ENCODE measurements around the gene MDGA2. TPM values are rescaled to one million over a fixed set of nuclear protein-coding genes. Genes with fewer than 3 reads are reported as not detected.

Gene MDGA2
- total and polyA plus RNA-seq, 2 of the 8 experiments (the other 6 are each of a cell fraction or from before 2014, with no cell fraction given): 0.11 to 0.69 TPM

DNA sequence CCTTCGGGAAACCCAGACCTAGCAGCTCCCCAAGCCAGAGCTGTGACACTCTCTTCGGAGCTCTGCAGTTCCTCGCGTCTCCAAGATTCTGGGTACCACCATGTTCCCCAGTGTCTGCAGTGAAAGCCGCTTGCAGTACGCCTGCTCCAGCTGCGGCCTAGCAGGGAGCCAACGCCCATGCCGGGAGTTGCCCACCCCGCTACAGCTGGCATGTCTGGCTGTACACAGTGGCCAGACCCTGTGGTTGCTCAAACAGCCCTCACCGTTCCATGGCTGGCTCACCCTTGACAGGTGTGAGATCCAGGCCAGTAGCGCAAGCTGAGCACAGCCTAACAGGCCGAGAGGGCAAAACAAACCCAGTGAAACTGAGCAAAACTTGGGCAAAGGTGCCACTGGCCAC lies 520.0 kb downstream of the MDGA2 start (continued):
- TF ChIP-seq, protein P1, sequence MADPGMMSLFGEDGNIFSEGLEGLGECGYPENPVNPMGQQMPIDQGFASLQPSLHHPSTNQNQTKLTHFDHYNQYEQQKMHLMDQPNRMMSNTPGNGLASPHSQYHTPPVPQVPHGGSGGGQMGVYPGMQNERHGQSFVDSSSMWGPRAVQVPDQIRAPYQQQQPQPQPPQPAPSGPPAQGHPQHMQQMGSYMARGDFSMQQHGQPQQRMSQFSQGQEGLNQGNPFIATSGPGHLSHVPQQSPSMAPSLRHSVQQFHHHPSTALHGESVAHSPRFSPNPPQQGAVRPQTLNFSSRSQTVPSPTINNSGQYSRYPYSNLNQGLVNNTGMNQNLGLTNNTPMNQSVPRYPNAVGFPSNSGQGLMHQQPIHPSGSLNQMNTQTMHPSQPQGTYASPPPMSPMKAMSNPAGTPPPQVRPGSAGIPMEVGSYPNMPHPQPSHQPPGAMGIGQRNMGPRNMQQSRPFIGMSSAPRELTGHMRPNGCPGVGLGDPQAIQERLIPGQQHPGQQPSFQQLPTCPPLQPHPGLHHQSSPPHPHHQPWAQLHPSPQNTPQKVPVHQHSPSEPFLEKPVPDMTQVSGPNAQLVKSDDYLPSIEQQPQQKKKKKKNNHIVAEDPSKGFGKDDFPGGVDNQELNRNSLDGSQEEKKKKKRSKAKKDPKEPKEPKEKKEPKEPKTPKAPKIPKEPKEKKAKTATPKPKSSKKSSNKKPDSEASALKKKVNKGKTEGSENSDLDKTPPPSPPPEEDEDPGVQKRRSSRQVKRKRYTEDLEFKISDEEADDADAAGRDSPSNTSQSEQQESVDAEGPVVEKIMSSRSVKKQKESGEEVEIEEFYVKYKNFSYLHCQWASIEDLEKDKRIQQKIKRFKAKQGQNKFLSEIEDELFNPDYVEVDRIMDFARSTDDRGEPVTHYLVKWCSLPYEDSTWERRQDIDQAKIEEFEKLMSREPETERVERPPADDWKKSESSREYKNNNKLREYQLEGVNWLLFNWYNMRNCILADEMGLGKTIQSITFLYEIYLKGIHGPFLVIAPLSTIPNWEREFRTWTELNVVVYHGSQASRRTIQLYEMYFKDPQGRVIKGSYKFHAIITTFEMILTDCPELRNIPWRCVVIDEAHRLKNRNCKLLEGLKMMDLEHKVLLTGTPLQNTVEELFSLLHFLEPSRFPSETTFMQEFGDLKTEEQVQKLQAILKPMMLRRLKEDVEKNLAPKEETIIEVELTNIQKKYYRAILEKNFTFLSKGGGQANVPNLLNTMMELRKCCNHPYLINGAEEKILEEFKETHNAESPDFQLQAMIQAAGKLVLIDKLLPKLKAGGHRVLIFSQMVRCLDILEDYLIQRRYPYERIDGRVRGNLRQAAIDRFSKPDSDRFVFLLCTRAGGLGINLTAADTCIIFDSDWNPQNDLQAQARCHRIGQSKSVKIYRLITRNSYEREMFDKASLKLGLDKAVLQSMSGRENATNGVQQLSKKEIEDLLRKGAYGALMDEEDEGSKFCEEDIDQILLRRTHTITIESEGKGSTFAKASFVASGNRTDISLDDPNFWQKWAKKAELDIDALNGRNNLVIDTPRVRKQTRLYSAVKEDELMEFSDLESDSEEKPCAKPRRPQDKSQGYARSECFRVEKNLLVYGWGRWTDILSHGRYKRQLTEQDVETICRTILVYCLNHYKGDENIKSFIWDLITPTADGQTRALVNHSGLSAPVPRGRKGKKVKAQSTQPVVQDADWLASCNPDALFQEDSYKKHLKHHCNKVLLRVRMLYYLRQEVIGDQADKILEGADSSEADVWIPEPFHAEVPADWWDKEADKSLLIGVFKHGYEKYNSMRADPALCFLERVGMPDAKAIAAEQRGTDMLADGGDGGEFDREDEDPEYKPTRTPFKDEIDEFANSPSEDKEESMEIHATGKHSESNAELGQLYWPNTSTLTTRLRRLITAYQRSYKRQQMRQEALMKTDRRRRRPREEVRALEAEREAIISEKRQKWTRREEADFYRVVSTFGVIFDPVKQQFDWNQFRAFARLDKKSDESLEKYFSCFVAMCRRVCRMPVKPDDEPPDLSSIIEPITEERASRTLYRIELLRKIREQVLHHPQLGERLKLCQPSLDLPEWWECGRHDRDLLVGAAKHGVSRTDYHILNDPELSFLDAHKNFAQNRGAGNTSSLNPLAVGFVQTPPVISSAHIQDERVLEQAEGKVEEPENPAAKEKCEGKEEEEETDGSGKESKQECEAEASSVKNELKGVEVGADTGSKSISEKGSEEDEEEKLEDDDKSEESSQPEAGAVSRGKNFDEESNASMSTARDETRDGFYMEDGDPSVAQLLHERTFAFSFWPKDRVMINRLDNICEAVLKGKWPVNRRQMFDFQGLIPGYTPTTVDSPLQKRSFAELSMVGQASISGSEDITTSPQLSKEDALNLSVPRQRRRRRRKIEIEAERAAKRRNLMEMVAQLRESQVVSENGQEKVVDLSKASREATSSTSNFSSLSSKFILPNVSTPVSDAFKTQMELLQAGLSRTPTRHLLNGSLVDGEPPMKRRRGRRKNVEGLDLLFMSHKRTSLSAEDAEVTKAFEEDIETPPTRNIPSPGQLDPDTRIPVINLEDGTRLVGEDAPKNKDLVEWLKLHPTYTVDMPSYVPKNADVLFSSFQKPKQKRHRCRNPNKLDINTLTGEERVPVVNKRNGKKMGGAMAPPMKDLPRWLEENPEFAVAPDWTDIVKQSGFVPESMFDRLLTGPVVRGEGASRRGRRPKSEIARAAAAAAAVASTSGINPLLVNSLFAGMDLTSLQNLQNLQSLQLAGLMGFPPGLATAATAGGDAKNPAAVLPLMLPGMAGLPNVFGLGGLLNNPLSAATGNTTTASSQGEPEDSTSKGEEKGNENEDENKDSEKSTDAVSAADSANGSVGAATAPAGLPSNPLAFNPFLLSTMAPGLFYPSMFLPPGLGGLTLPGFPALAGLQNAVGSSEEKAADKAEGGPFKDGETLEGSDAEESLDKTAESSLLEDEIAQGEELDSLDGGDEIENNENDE (IDR thresholded peaks at IDR 0.05; ENCODE audit: insufficient replicate concordance, low read length): no peak
- TF ChIP-seq GTF2F1 (IDR thresholded peaks at IDR 0.05; ENCODE audit: borderline replicate concordance, low read depth, low read length) (no peak), JUN (IDR thresholded peaks at IDR 0.05; ENCODE audit: low read depth, low read length) (no peak), PHF8 (conservative IDR thresholded peaks at IDR 0.05; ENCODE audit: low read depth, low read length) (no peak), YY1 (IDR thresholded peaks at IDR 0.05; ENCODE audit: low read depth, low read length) (no peak), TAF1 (IDR thresholded peaks at IDR 0.05; ENCODE audit: low read depth, low read length) (no peak), SRF (IDR thresholded peaks at IDR 0.05; ENCODE audit: low read depth, low read length) (no peak), KDM1A (IDR thresholded peaks at IDR 0.05; ENCODE audit: borderline replicate concordance, low read length) (no peak), KDM5A (IDR thresholded peaks at IDR 0.05; ENCODE audit: low read length) (no peak)
- TF ChIP-seq, protein P2, sequence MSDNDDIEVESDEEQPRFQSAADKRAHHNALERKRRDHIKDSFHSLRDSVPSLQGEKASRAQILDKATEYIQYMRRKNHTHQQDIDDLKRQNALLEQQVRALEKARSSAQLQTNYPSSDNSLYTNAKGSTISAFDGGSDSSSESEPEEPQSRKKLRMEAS (IDR thresholded peaks at IDR 0.05): no peak

Data from H1 (cell line).